Adrenal gland (tissue), 5 donors: ENCODE data around the gene ATG16L1.

ENCODE experiments used
- CTCF ChIP-seq, 6 experiments: fragments of 450-650 bp in 4 of 6; fragments of 200-600 bp in 2 of 6; sonication (generic) in 1 of 6; IDR thresholded peaks; 1 replicate in 5 of 6; 2 replicates in 1 of 6; pipeline versions ENCODE4 v1.5.1 to v1.8.0; 2016 to 2021; ENCODE audit warnings: antibody characterized with exemption in 6 of 6, mild to moderate bottlenecking in 2 of 6, moderate library complexity in 1 of 6
- POLR2A ChIP-seq, 2 donors: fragments of 450-650 bp; IDR thresholded peaks; one replicate each; pipeline ENCODE4 v1.6.1; 2017; ENCODE audit warnings: antibody characterized with exemption in 2 of 2, mild to moderate bottlenecking in 2 of 2, moderate library complexity in 1 of 2
- donor health status: DM: no; HTN: no; CAD: no.

- no peak for TF ChIP-seq CTCF (IDR thresholded peaks at IDR 0.05)
- TF ChIP-seq POLR2A (IDR thresholded peaks at IDR 0.05): no peak
Observed at GRCh38 chr2:233241803-233242202, 9.7 kb upstream of the ATG16L1 start.
